Hematopoietic multipotent progenitor cell treated with erythropoietin and hydrocortisone succinate and interleukin-3 and kit ligand, for 15 days (in vitro differentiated cells): ENCODE measurements around the gene IQGAP3.
"Not testable (repeated sequence)": the region's sequence is repeated elsewhere in the genome, so short reads cannot be mapped to it uniquely, and the experiment has no call there.

Source experiments
- DNase-seq: peaks from one replicate; pipeline ENCODE4 v3.0.0-alpha.2; 2015; ENCODE audit warnings: low spot score

The IQGAP3 gene

DNA sequence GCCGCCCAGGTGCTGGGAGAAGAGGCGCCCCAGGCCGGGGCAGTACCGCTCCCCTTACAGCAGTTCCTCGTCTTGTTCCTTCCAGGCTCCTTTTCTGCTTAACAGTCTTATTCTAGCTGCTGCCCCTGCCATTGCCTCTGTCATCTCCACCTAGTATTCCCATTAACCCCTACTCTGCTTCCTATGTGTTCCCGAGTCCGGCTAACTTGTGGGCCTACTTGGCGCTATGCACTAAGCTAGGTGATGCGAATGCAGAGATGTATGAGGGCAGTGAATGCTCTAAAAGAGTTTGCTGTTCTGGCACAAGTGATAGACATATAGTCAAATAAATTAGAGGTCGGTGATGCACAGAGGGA, 276 bp upstream of the IQGAP3 start:
- no peak for DNase-seq

DNA sequence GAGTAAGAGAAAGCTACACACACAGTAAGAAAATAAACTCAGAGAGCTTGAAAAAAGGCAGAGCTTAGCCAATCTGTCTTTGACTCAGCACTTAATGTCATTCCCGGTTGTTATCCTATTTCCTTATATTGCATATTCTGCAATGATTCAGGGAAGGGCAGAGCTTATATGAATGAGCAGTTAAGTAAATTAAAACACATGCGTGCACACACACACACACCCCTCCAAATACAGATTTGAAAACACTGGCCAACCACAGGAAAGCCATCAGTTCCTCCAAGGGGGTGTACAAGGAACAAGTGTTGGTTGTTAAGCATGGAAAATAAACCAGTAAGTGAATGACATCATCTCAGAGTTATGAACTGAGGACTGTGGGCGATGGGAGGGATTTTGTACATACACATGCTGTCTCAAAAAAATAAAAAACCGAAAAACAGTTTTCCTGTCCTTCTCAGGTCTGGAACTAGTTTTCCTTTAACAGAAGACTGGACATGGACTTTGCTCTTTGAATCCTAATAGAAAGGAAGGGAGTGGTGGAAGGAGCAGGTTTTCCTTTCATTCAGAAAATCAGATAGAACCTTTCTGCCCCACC, 1.0 kb downstream of the IQGAP3 start:
- no peak for DNase-seq

DNA sequence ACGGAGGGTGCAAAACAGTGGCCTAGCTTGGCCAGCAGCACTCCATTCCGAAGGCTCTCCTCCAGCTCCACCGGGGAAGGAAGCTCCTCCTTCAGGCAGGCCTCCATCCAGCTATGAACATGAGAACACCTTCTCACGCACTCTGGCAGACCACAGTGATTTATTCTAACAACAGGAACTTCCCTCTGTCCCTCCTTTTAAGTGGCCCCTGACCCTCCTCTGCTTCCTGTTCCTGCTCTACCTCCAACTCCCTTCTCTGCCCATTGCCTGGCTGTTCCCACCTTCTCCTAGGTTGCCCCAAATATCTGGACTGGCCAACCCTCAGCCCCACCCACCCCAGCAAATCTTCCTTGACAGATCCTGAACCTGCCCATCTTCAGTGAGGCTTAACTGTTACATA, 5.9 kb downstream of the IQGAP3 start:
- no peak for DNase-seq

DNA sequence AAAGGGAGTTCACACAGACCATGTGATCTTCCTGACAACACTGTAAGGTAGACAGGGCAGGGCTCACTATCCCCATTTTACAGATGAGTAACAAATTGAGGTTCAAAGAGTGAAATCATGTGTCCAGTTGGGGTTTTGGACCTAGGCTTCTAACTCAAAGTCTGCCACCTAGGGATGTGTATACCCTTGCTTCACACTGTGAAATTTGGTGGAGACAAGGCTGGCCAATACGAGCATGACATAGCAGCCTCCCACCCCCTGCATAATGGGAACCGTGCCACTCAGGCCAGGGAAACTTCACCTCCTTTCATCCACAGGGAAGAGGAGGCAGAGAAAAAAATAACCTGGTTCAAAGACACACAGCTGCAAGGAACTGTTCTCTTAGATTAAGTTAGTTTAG, 6.8 kb downstream of the IQGAP3 start:
- no peak for DNase-seq

DNA sequence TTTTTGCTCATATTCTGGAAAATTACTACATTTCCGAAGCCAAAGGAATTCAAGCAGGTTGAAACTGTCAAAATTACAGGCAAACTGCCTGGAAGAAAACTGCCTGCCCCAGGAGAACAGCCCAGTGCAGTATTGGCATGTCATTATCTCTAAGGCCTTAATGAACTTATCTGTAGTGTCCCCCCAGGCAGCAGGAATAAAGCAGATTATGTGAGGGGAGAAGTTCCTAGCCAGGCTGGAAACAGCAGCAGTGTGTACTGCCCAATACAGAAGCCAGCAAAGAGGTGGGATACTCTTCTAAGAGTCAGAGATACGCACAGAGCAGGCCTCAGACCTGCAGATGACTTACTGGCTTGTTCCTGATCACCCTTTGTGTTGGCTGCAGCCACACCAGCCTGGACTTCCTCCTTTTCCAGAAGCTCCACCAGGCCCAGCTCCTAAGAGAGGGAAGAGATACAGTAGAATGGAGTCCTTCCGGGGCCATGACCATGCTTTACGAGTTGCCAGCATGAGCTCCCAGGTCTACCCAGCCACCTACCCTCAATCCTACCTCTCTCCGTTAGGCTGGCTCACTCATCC, 11.7 kb downstream of the IQGAP3 start:
- DNase-seq: no peak

DNA sequence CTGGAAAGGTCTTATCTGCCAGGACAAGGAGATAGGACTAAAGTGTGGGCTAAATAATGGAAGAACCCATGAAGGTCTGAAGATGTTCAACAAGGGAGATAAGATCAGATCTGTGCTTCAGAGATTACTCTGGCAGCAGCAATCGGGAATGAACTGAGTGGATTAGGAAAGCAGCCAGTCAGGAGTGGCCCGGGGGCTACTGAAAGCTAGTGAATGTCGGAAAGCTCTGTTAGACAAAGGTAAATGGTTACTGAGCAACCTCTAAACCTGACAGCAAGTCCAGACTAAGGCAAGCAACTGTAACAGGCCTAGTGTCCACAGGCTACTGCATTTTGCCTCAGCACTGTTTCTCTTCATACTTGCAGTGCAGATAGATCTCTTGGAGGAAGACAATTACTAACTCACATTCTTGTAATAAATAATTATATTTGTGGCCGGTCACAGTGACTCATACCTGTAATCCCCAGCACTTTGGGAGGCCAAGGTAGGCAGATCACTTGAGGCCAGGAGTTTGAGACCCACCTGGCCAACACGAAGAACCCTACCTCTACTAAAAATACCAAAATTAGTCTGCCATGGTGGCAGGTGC, 12.5 kb downstream of the IQGAP3 start:
- no peak for DNase-seq

DNA sequence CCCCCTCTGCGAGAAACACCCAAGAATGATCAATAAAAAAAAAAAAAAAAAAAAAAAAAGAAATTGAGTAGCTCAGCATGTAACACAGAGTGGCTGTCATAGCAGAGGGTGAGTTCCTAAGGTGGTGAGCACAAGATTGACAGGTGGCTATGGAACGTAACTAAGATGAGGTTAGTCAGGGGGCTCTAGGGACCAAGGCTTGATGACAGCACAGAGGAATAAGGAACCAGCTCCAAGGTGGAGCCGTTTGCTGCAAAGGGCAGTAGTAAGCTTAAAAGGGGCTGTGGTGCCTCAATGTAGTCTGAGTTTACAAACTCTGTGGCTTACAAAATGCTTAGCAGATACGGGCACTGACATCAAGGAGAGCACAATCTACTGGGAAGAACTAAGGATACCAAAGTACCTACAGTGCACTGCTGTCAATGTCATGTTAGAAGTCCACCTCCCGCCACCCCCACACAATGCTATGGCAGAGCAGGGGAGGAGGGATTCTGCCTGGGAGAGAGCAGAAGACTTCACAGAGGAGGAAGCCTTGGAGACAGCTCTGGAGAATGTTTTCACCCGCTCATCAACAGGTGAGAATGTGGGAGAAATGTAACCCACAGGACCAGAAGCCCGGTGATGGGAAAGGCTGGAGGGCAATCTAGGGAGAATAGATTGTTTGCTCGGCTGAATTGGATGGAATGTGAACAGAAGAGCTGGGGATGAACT, 13.1 kb downstream of the IQGAP3 start:
- DNase-seq: no peak

DNA sequence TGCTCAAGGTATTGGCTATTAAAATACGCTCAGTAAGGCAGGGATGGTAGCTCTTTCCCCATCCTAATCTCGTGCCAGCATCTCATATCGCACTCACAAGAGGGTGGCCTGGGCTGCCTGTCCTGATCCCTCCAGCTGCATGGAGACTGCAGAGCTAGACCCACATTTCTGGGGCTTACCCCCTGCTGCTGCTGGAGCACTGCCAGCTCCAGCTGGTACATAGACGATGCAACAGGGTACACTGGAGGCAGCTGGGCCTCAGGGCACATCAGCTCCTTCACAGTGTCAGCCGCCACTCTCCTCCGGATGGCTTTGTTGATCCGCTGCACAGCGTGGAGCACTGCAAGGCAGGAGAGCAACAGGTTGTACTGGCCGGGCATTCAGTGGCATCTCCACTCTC, 16.0 kb downstream of the IQGAP3 start:
- DNase-seq: no peak

DNA sequence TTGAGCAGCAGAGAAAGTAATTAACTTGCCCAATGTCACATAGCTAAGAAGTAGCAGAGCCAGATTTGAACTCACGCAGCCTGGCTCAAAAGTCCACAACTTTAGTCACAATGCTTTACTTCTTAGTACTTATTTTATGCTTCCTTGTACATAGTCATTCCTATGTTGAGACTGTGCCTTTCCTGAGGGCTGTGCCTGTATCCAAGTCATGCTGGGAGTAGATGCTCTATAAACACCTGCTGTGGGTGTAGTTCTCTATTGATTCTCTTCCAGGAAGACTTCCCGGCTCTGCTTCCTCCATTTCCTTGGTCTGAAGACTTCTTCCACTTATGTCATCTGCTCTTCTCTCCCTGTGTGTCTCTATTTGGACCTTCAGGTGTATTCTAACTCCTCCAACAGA, 16.6 kb downstream of the IQGAP3 start:
- no peak for DNase-seq

DNA sequence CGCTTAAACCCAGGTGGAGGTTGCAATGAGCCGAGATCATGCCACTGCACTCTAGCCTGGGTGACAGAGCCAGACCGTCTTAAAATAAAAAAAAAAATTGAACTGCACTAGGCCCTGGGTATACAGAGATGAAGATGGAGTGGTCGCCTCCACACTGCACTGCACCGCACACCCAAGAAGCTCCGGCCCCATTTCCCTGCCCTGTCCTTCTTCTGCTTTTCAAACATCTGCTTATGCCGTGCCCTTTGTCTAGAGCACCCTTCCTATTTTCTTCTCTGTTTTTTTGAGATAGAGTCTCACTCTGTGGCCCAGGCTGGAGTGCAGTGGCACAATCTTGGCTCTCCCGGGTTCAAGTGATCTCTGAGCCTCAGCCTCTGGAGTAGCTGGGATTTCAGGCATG, 17.4 kb downstream of the IQGAP3 start:
- no peak for DNase-seq

DNA sequence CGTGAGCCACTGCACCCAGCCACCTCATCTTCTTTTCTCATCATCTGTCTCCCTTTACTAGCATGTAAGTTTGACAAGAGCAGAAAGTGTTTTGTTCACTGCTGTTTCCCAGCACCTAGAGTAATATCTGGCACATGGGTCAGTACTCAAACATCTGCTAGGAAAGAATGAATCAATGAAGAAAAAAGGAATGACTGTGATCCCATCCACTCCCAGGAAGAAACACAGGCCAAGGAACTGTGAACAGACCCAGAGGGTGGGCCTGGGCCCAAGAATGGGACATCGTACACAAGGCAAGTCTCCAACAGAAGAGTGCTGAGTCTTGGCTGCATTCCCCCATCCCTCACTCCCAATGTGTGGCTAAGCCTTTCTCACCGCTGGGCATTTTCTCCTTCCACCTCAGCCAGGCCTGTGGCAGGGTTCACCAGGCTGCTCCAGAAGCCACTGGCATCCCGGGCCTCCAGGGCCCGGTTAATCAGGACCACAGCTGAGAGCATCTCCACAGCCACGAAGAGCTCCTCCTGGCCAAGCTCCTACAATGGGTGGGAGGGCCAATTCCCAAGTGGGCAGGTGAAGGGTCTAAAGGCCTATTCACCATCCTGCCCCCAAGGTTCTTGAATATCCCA, 18.4 kb downstream of the IQGAP3 start:
- no peak for DNase-seq

DNA sequence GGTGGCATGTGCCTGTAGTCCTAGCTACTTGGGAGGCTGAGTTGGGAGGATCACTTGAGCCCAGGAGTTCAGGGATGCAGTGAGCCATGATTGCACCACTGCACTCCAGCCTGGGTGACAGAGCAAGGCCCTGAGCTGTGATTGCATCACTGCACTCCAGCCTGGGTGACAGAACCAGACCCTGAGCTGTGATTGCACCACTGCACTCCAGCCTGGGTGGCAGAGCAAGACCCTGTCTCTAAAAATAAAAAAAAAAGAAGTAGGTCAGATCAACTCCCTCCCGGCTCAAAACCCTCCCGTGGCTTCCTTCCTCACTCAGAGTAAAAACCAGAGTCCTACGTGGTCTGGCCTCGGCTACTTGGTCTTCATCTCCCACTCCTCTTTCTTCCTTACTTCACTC, 19.4 kb downstream of the IQGAP3 start:
- not testable (repeated sequence) for DNase-seq

DNA sequence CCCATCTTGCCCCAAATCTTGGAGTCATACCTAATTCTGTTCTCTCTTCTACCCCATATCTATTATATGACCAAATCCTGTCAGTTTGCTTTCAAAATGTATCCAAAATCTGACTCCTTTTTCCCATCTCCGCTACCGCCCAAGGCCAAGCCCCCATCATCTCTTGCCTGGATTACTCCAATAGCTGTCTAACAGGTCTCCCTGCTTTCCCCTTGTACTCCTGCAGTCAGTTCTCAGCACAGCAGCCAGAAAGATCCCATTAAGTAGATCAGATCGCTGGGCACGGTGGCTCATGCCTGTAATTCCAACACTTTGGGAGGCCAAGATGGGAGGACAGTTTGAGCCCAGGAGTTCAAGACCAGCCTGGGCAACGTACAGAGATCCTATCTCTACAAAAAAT, 19.8 kb downstream of the IQGAP3 start:
- no peak for DNase-seq

DNA sequence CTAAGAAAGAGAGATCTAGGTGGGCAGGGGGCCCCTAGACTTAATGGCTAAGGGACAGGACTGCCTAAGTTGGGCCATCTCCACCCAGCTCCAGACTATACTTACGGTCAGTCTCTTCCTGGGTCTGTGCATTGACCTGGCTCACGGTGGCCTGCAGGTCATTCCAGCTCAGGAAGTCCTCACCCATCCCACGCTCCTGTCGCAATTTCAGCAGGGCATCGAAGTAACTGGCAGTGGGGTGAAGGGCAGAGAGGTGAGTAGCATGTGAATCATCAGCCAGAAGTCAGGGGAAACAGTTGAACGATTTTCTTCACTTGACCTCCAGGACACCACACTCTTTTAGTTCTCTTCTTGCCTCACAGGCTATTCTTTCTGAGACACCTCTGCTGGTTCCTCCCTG, 20.5 kb downstream of the IQGAP3 start:
- no peak for DNase-seq

DNA sequence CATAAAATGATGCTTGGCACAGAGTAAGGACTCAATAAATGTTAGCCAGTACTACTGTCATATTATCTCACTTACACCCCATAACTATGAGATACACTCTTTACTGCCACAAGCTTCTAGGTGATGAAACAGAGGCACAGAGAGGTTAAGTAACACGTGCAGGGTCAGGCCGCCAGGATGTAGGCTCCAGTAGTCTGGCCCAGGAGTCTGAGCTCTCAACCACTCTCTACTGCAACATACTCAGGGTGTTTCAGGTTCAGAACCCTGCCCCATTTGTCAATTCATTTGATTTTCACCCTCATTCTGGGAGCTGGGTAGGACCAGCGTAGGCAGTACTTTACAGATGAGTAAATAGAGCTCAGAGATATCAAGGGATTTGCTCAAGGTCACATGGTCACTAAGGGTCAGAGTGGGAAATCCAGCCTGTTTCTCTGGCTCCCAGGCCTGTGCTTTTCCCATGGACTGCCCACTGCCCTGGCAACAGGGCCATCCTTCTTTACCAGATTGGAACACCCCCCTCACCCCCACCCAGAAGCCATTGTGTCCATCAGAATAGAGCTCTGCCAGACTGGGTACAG, 21.2 kb downstream of the IQGAP3 start:
- no peak for DNase-seq

DNA sequence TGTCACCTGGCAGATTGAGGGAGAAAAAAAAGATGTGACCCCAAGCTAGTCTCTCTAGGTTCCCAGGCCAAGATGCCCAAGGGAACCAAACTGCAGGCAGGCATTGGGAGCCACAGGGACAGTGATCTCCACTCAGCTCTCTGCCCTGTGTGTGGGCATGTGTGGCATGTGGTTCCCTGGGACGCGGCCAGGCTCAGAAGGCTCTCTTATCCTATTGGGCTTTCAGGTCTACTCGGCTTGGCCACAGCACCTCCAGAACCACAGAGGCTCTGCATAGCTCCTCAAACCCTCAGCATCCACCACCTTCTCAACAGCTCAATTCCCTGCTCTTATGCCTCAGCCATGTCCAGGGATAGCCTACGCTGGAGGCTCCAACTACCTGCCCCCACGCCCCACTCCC, 22.0 kb downstream of the IQGAP3 start:
- DNase-seq: no peak

DNA sequence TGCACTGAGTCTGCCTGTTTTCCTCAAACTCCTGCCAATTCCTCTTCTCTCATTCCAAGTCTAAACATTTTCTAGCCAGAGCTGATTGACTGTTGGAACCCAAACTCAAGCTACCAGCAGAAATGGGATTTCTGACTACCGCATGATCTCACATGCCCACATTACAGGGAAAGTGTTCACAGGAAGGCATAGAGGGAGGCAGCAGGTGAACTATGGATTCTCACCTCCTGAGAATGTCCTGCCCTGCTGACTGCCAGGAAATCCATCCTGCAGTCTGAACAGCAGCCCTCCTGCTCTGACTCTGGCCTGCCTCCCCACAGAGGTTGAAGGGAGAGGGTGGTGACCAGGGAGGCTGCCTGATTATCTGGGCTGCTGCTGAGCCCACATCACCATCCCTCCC, 22.5 kb downstream of the IQGAP3 start:
- DNase-seq: no peak

DNA sequence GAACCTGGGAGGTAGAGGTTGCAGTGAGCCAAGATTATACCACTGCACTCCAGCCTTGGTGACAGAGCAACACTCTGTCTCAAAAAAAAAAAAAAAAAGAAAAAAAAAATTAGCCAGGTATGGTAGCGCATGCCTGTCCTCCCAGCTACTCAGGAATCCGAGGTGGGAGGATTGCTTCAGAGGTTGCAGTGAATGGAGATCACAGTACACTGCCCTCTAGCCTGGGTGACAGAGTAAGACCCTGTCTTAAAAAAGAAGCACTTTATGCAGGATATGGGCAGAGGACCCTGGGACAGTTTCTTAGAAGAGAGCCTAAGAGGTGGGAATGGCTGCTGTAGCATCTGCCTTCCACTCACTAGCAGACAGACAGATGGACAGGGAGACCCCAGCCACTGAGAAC, 23.0 kb downstream of the IQGAP3 start:
- DNase-seq: no peak

DNA sequence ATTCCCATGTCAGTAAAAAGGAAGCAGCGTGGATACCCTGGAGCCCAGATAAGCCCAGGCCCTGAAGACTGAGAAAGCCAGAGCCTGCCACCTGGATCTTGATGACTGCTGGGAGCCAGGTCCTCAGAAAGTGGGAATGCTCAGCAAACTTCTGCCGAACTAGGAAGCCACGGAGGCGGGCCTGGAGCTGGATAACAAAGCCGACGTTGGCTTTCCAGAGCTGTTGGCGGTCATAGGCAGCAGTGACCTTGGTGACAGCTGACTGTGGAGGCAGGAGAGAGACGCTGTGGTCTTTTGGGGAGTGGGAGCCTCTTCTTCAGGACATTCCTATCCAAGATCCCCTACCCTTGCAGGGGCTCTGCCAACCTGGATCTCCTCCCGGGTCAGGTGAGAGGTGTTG, 24.4 kb downstream of the IQGAP3 start:
- DNase-seq: no peak

DNA sequence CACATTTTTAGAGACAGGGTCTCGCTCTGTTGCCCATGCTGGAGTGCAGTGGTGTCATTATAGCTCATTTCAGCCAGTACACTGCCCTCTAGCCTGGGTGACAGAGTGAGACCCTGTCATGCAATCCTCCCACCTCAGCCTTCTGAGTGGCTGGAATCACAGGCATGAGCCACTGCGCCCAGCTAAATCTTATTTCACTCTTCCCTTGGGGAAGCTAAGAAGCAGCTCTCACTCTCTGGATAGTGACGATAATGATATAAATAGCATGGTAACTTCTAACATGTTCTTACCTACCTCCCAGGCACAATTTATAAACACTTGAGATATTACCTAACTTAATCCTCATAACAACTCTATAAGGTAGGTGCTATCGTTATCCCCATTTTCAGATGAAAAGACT, 24.9 kb downstream of the IQGAP3 start:
- DNase-seq: no peak

DNA sequence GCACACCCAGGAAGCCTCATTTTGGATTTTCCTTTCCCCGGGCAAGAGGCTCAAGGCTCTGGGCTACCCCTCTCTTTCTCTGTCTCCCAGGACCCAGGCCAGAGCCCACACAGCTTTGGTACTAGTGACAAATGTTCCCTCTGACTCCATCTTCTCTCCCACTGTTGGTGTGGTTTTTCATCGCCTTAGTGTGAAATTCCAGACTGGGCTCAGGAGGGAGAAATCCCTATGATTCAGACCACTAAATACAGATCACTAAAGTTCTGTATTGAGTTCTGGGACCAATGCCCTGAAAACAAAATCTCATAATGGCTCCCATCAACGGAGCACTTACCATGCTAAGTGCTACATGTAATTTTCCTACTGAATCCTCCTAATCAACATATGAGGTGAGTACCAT, 26.1 kb downstream of the IQGAP3 start:
- no peak for DNase-seq

DNA sequence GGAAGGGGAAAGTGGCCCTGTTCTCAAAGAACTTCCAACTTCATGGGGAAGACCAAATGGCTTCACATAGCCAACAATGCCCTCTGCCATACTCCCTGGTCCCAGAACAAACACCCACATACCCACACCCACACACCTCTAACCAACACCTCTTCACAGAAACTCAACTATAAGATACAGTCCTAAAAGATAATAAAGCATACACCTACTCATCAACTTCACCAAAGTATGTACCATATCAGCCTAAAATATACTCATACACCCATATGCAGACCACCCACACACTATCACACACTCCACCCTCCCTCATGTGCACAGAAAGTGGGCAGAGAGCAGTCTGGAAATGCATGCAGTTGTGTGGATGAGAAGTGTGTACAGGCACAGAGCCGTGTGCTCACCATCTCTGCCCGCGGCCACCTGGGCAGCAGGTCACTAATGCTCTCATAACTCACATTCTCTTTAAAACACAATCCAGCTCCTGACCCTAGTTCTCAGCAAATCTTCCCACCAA, 27.7 kb downstream of the IQGAP3 start:
- DNase-seq: no peak

DNA sequence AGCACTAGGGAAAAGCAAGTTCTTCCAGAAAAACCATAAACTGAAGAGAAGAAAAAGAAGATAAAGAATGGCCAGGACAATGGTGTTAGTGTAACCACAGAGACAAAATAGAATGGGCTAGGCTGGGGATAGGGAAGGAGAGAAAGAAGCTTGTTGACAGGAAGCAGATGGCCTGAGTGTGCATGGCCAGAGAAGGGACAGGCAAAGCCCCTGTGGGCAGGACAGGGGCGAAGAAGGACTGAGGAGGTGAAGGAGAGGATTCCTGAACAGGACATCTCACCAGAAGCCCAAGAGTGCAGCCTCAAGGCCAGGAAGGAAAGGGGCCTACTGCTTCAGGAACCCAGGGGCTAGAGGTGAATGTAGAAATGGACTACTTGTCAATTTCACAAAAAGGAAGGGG, 29.3 kb downstream of the IQGAP3 start:
- DNase-seq: no peak
